ENCODE results near the gene EPM2A.

Gene EPM2A

GRCh38 chr6:145602726-145603326 is 132.5 kb downstream of the EPM2A start:
- DNase-seq (ENCODE audit: low spot score) = no peak

GRCh38 chr6:145601397-145601796 is 133.9 kb downstream of the EPM2A start:
- no peak for DNase-seq (ENCODE audit: low spot score)

- DNase-seq (ENCODE audit: low spot score) = no peak
These were observed 135.0 kb downstream of the EPM2A start for GRCh38 chr6:145600299-145600698.

GRCh38 chr6:145588981-145589380 is 146.3 kb downstream of the EPM2A start:
- no peak for DNase-seq (ENCODE audit: low spot score)

- DNase-seq (ENCODE audit: low spot score) = no peak
These were observed 148.0 kb downstream of the EPM2A start for GRCh38 chr6:145587334-145587733.

GRCh38 chr6:145583753-145584152 is 151.6 kb downstream of the EPM2A start:
- DNase-seq (ENCODE audit: low spot score) = no peak
